Activated CD8-positive, alpha-beta T cell treated with anti-CD3 and anti-CD28 coated beads for 36 hours (primary cell): Measurements from ENCODE around the gene PGPEP1. TPM values are rescaled to one million over a fixed set of nuclear protein-coding genes. Genes with fewer than 3 reads are reported as not detected.
A peak's percentile ranks its signal among the peaks of the same experiment; 100 is the strongest.

Source experiments
- ATAC-seq: fragments of 200-7000 bp; cut with Tn5 transposase; one replicate; pipeline ENCODE4 v1.10.0; 2021; ENCODE audit warnings: mild to moderate bottlenecking, moderate library complexity
- CTCF ChIA-PET: fragments of 350-600 bp; sonication (Branson Sonifier 250); formaldehyde crosslinking; loops from one replicate; lab custom pipeline; 2021; ENCODE audit warnings: antibody characterized with exemption; lab: Charles Lee
- POLR2A ChIA-PET: fragments of 350-600 bp; sonication (Branson Sonifier 250); formaldehyde crosslinking; loops from one replicate; lab custom pipeline; 2021; ENCODE audit warnings: antibody characterized with exemption; lab: Charles Lee
- DNase-seq: peaks from one replicate; pipeline ENCODE4 v3.0.0-alpha.2; 2020
- H3K27ac Mint-ChIP-seq: one replicate; pipeline ENCODE4 v1.8.0; 2021; ENCODE audit warnings: mild to moderate bottlenecking, mixed read lengths
- H3K27me3 Mint-ChIP-seq: one replicate; pipeline ENCODE4 v1.8.0; 2021; ENCODE audit warnings: mixed read lengths
- H3K36me3 Mint-ChIP-seq: one replicate; pipeline ENCODE4 v1.8.0; 2021; ENCODE audit warnings: low read depth, mixed read lengths
- H3K4me1 Mint-ChIP-seq: one replicate; pipeline ENCODE4 v1.8.0; 2021; ENCODE audit warnings: low read depth, mixed read lengths
- H3K4me3 Mint-ChIP-seq: one replicate; pipeline ENCODE4 v1.8.0; 2021; ENCODE audit warnings: mild to moderate bottlenecking, moderate library complexity, mixed read lengths
- H3K9me3 Mint-ChIP-seq: one replicate; pipeline ENCODE4 v1.8.0; 2021; ENCODE audit warnings: mixed read lengths
- CTCF ChIP-seq: fragments of 200-600 bp; IDR thresholded peaks from one replicate; pipeline ENCODE4 v1.8.0; 2022; ENCODE audit warnings: antibody characterized with exemption, mild to moderate bottlenecking
- intact Hi-C: fragments of 100-400 bp; cut with micrococcal nuclease; formaldehyde crosslinking; loops from one replicate; pipeline ENCODE4 v1.10.0; 2022
- total RNA-seq, 2 experiments: library from RNA; stranded (reverse); gene quantifications; one replicate each; pipeline ENCODE4 v1.2.3, GENCODE V29; 2021

The PGPEP1 gene
- total RNA-seq, 2 experiments from 2014 or later, result 21.7 to 23.9 TPM

- ChIA-PET POLR2A (interaction anchor here (1.2 to 1.9 kb wide), 4 partner anchors 40 to 62 kb away, joined by 3 to 9 read pairs (median 4); partner anchors contain the start of gene JUND), CTCF (interaction anchor here (1.2 to 2.8 kb wide), 5 partner anchors 12 to 90 kb away, joined by 4 to 17 read pairs (median 6); no protein-coding TSS in a partner anchor)
- peaks cover 1% of the 10 kb centered on the region for H3K36me3 Mint-ChIP-seq
- no peaks in the 10 kb centered on the region for H3K27me3 Mint-ChIP-seq
- peak overlapping the region; percentile 70 for H3K4me3 Mint-ChIP-seq
- peak overlapping the region; percentile 82 for H3K27ac Mint-ChIP-seq
- H3K9me3 Mint-ChIP-seq, result no peaks in the 10 kb centered on the region
- ATAC-seq (peak; percentile 87), DNase-seq (peak; percentile 88)
- H3K4me1 Mint-ChIP-seq, result peaks cover 17% of the 10 kb centered on the region
- intact Hi-C loops, result no loop called here
- TF ChIP-seq CTCF, result no peak
Observed at GRCh38 chr19:18340990-18341868, 831 bp downstream of the PGPEP1 start.

GRCh38 chr19:18342090-18342632, 1.8 kb downstream of the PGPEP1 start:
- intact Hi-C loops, result no loop called here
- Mint-ChIP-seq H3K27me3 (no peaks in the 10 kb centered on the region), H3K4me3 (peak overlapping the region; percentile 70), H3K36me3 (peaks cover 3% of the 10 kb centered on the region), H3K4me1 (peaks cover 19% of the 10 kb centered on the region), H3K9me3 (no peaks in the 10 kb centered on the region), H3K27ac (peak overlapping the region; percentile 82)
- ATAC-seq, result no peak
- no peak for TF ChIP-seq CTCF
- DNase-seq, result no peak
- ChIA-PET CTCF (interaction anchor here (1.2 to 2.8 kb wide), 6 partner anchors 13 to 91 kb away, joined by 3 to 17 read pairs (median 6); no protein-coding TSS in a partner anchor), POLR2A (interaction anchor here (1.5 to 1.9 kb wide), 2 partner anchors 39 to 62 kb away, joined by 3 to 9 read pairs; partner anchors contain the start of gene JUND)

- TF ChIP-seq CTCF, result no peak
- Mint-ChIP-seq H3K27me3 (no peaks in the 10 kb centered on the region), H3K4me1 (peaks cover 17% of the 10 kb centered on the region), H3K27ac (no peak overlapping the region), H3K4me3 (no peak overlapping the region), H3K9me3 (no peaks in the 10 kb centered on the region), H3K36me3 (peaks cover 3% of the 10 kb centered on the region)
- ATAC-seq (no peak), DNase-seq (no peak)
- POLR2A ChIA-PET, result interaction anchor here (1.5 kb wide), 1 partner anchor 53 kb away, joined by 3 read pairs; the partner anchor contains the start of gene LRRC25
- CTCF ChIA-PET, result interaction anchor here (1.1 to 1.4 kb wide), 2 partner anchors 65 to 66 kb away, joined by 3 to 4 read pairs; no protein-coding TSS in a partner anchor
- intact Hi-C loops, result no loop called here
Observed at GRCh38 chr19:18344582-18344950, 4.2 kb downstream of the PGPEP1 start.

- no peak for TF ChIP-seq CTCF
- intact Hi-C loops, result loop anchor here (5.0 kb wide), 1 partner anchor 67 kb away; no protein-coding TSS in a partner anchor
- POLR2A ChIA-PET, result no interaction called here
Observed at GRCh38 chr19:18345296-18345695, 4.9 kb downstream of the PGPEP1 start.

More at GRCh38 chr19:18345296-18345695, 4.9 kb downstream of the PGPEP1 start:
- Mint-ChIP-seq H3K36me3 (peaks cover 5% of the 10 kb centered on the region), H3K4me1 (peaks cover 13% of the 10 kb centered on the region), H3K4me3 (no peak overlapping the region), H3K27ac (no peak overlapping the region), H3K27me3 (no peaks in the 10 kb centered on the region), H3K9me3 (no peaks in the 10 kb centered on the region)
- DNase-seq (no peak), ATAC-seq (no peak)
- CTCF ChIA-PET, result interaction anchor here (1.4 kb wide), 1 partner anchor 67 kb away, joined by 3 read pairs; no protein-coding TSS in a partner anchor
